HG02981 (cell line): Measurements from ENCODE around the gene MAGEE2.
"Not testable (repeated sequence)": the region's sequence is repeated elsewhere in the genome, so short reads cannot be mapped to it uniquely, and the experiment has no call there.

ENCODE experiments used
- ATAC-seq: cut with Tn5 transposase; IDR thresholded peaks from one replicate; pipeline ENCODE4 v1.9.1; 2021; ENCODE audit warnings: mild to moderate bottlenecking, moderate library complexity; ENCODE audit not compliant: unreplicated experiment

The MAGEE2 gene

GRCh38 chrX:75784680-75785491 is at the start of gene MAGEE2:
MAGEE2 (minus strand) TSS chrX:75785254; CDS start chrX:75785051, 203 bp downstream.
- ATAC-seq: no peak

GRCh38 chrX:75786290-75786689 is 1.2 kb upstream of the MAGEE2 start:
- ATAC-seq: no peak

GRCh38 chrX:75781611-75782010 is 3.4 kb downstream of the MAGEE2 start:
- no peak for ATAC-seq

GRCh38 chrX:75768063-75768462 is 17.0 kb downstream of the MAGEE2 start:
- not testable (repeated sequence) for ATAC-seq

- ATAC-seq: no peak
Measured at GRCh38 chrX:75748431-75748830, 36.6 kb downstream of the MAGEE2 start.

GRCh38 chrX:75746891-75747639 is 38.0 kb downstream of the MAGEE2 start:
- ATAC-seq: peak; percentile 88
